GM12864 (cell line): ENCODE data around the gene CD68.

Experiments
- DNase-seq: peaks from one replicate; pipeline ENCODE4 v3.0.0-alpha.2; 2011; ENCODE audit warnings: low read depth
- H3K4me3 ChIP-seq: 2 replicates; pipeline ENCODE4 v1.5.1; 2011; ENCODE audit warnings: mild to moderate bottlenecking, low read depth, low read length, control low read depth
- CTCF ChIP-seq: IDR thresholded peaks from 2 replicates; pipeline ENCODE4 v1.5.1; 2011; ENCODE audit warnings: low read depth, mild to moderate bottlenecking, moderate library complexity, low read length, control low read depth, inconsistent platforms; ENCODE audit errors: missing control alignments

Gene CD68

GRCh38 chr17:7610641-7611040 is 31.2 kb downstream of the CD68 start:
- no peak for DNase-seq
- no peak overlapping the region for H3K4me3 ChIP-seq
- no peak for TF ChIP-seq CTCF

- no peak for DNase-seq
- no peak for TF ChIP-seq CTCF
- no peak overlapping the region for H3K4me3 ChIP-seq
Measured at GRCh38 chr17:7611635-7612293, 32.3 kb downstream of the CD68 start.

- no peak for TF ChIP-seq CTCF
- no peak for DNase-seq
- no peak overlapping the region for H3K4me3 ChIP-seq
Measured at GRCh38 chr17:7612294-7612640, 32.8 kb downstream of the CD68 start.

- DNase-seq = no peak
- no peak for TF ChIP-seq CTCF
- peak overlapping the region; percentile 96 for H3K4me3 ChIP-seq
Measured at GRCh38 chr17:7613769-7614424, 34.5 kb downstream of the CD68 start.

GRCh38 chr17:7614425-7615264 is 35.2 kb downstream of the CD68 start, which contains the start of gene FXR2:
FXR2 (minus strand) TSS chr17:7614897; CDS start chr17:7614532, 365 bp downstream.
- peak; percentile 72 for TF ChIP-seq CTCF
- peak within 1 kb of the TSS; percentile 96 for H3K4me3 ChIP-seq

GRCh38 chr17:7615265-7615747 is 35.9 kb downstream of the CD68 start:
- H3K4me3 ChIP-seq = peak overlapping the region; percentile 57
- no peak for DNase-seq
- no peak for TF ChIP-seq CTCF

More at GRCh38 chr17:7614425-7615264, 35.2 kb downstream of the CD68 start, which contains the start of gene FXR2:
- peak; percentile 99 for DNase-seq
